ENCODE data around the gene YPEL2. TPM values are rescaled to one million over a fixed set of nuclear protein-coding genes. Genes with fewer than 3 reads are reported as not detected.

YPEL2 gene
- total RNA-seq, 1 donor from 2014 or later = 18.9 TPM

DNA sequence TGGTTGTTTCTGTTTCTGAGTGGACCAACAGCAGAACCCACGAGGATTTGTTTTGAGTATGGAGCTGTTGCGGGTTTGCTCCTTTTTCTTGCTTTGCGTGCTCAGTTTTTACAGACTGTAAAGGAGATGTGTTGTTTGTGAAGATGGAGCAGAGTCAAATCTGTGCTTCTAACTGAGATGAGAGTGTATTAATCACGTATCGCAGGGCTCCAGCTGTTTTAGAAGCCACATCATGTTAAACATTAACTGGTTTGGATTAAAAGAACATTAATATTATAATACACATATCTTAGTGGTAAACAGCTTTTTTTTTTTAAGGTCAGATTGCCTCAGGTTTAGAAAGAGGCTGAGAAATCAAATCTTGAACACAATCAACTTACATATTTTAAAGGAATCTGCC lies 69.4 kb downstream of the YPEL2 start:
- no peak overlapping the region for H3K27ac Mint-ChIP-seq (ENCODE audit: unreplicated experiment)
- no peaks in the 10 kb centered on the region for H3K27me3 Mint-ChIP-seq (ENCODE audit: unreplicated experiment)
- no peaks in the 10 kb centered on the region for H3K9me3 Mint-ChIP-seq (ENCODE audit: unreplicated experiment)
- H3K36me3 Mint-ChIP-seq (ENCODE audit: unreplicated experiment) = peaks cover 51% of the 10 kb centered on the region
- no peak for DNase-seq (ENCODE audit: extremely low spot score, unreplicated experiment)
- TF ChIP-seq, protein P1, sequence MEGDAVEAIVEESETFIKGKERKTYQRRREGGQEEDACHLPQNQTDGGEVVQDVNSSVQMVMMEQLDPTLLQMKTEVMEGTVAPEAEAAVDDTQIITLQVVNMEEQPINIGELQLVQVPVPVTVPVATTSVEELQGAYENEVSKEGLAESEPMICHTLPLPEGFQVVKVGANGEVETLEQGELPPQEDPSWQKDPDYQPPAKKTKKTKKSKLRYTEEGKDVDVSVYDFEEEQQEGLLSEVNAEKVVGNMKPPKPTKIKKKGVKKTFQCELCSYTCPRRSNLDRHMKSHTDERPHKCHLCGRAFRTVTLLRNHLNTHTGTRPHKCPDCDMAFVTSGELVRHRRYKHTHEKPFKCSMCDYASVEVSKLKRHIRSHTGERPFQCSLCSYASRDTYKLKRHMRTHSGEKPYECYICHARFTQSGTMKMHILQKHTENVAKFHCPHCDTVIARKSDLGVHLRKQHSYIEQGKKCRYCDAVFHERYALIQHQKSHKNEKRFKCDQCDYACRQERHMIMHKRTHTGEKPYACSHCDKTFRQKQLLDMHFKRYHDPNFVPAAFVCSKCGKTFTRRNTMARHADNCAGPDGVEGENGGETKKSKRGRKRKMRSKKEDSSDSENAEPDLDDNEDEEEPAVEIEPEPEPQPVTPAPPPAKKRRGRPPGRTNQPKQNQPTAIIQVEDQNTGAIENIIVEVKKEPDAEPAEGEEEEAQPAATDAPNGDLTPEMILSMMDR (IDR thresholded peaks at IDR 0.05) = no peak
- no peak overlapping the region for H3K4me3 Mint-ChIP-seq (ENCODE audit: unreplicated experiment)
- H3K4me1 Mint-ChIP-seq (ENCODE audit: unreplicated experiment) = peaks cover 11% of the 10 kb centered on the region

DNA sequence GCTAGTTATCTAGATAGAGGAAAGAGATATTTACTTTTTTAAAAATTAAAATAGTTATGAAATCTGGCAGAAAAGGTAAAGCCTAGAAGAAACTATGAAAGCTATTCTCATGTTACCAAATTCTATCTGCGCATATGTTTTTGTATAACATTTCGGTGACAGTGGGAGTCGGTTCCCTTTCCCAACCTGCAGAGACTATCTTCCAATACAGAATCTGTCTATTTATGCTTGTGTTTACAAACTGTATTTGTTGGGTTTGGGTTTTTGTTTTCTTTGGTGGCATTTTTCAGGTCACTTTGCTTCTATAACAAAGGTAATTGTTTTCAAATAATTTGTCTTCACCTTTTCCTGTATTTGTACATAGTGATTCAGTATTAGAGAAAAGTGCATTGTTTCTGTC lies 69.8 kb downstream of the YPEL2 start:
- DNase-seq (ENCODE audit: extremely low spot score, unreplicated experiment) = no peak
- no peak overlapping the region for H3K4me3 Mint-ChIP-seq (ENCODE audit: unreplicated experiment)
- peaks cover 48% of the 10 kb centered on the region for H3K36me3 Mint-ChIP-seq (ENCODE audit: unreplicated experiment)
- peaks cover 15% of the 10 kb centered on the region for H3K4me1 Mint-ChIP-seq (ENCODE audit: unreplicated experiment)
- no peaks in the 10 kb centered on the region for H3K27me3 Mint-ChIP-seq (ENCODE audit: unreplicated experiment)
- H3K9me3 Mint-ChIP-seq (ENCODE audit: unreplicated experiment) = no peaks in the 10 kb centered on the region
- TF ChIP-seq, protein P1 (IDR thresholded peaks at IDR 0.05) = no peak
- no peak overlapping the region for H3K27ac Mint-ChIP-seq (ENCODE audit: unreplicated experiment)

DNA sequence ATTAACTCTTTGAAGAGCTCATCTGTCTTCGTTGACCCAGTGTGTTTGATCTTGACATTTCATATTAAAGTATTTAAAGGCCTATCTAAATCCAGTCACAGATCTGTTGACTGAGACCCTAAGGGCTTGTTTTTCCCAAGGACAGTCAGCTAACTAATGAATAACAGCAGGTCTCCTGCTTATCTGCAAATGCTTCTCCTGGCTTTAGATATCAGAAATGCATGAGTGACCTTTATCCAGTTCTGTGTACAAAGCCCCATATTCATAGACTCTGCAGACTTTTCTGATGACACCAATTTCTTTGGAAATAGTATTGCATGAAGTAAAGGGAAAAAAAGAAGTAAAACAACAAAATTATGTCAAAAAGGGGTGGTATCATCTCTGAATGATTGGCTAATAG lies 70.3 kb downstream of the YPEL2 start:
- no peak for DNase-seq (ENCODE audit: extremely low spot score, unreplicated experiment)
- no peaks in the 10 kb centered on the region for H3K27me3 Mint-ChIP-seq (ENCODE audit: unreplicated experiment)
- no peak overlapping the region for H3K27ac Mint-ChIP-seq (ENCODE audit: unreplicated experiment)
- H3K4me1 Mint-ChIP-seq (ENCODE audit: unreplicated experiment) = peaks cover 20% of the 10 kb centered on the region
- no peak overlapping the region for H3K4me3 Mint-ChIP-seq (ENCODE audit: unreplicated experiment)
- H3K9me3 Mint-ChIP-seq (ENCODE audit: unreplicated experiment) = no peaks in the 10 kb centered on the region
- peaks cover 45% of the 10 kb centered on the region for H3K36me3 Mint-ChIP-seq (ENCODE audit: unreplicated experiment)
- TF ChIP-seq, protein P1 (IDR thresholded peaks at IDR 0.05) = no peak

DNA sequence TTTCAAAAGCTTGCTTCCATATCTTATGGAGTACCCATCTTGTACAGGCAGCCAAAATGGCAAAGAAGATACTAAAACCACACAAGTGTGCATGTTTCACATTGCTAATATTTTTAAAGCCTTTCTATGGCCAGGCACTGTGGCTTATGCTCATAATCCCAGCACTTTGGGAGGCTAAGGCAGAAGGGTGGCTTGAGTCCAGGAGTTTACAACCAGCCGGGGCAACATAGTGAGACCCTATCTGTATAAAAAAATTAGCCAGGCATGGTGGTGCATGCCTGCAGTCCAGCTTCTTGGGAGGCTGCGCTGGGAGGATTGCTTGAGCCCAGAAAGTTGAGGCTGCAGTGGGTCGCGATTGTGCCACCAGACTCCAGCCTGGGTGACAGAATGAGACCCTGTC lies 71.3 kb downstream of the YPEL2 start:
- no peak overlapping the region for H3K4me3 Mint-ChIP-seq (ENCODE audit: unreplicated experiment)
- H3K27ac Mint-ChIP-seq (ENCODE audit: unreplicated experiment) = no peak overlapping the region
- H3K27me3 Mint-ChIP-seq (ENCODE audit: unreplicated experiment) = no peaks in the 10 kb centered on the region
- peaks cover 36% of the 10 kb centered on the region for H3K36me3 Mint-ChIP-seq (ENCODE audit: unreplicated experiment)
- TF ChIP-seq, protein P1 (IDR thresholded peaks at IDR 0.05) = no peak
- no peaks in the 10 kb centered on the region for H3K9me3 Mint-ChIP-seq (ENCODE audit: unreplicated experiment)
- no peak for DNase-seq (ENCODE audit: extremely low spot score, unreplicated experiment)
- peaks cover 28% of the 10 kb centered on the region for H3K4me1 Mint-ChIP-seq (ENCODE audit: unreplicated experiment)

DNA sequence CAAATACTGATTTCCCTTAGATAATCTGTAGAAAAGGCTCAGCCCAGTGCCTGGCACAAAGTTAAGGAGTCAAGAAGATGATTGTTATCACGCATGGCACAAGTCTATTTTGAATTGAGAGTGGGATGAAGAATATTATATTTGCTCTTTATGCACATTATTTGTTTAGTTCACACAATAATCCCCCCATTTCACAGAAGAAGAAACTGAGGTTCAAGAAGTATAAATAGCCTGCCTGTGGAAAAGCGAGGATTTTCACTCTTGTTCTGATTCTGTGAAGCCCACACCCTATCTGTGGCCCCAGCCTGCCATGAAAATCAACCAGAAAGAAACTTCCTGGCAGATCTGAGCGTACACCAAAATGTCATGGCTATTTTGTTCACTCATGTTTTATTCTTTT lies 73.0 kb downstream of the YPEL2 start:
- Mint-ChIP-seq H3K4me1 (ENCODE audit: unreplicated experiment) (peaks cover 34% of the 10 kb centered on the region), H3K27me3 (ENCODE audit: unreplicated experiment) (no peaks in the 10 kb centered on the region), H3K9me3 (ENCODE audit: unreplicated experiment) (no peaks in the 10 kb centered on the region), H3K4me3 (ENCODE audit: unreplicated experiment) (no peak overlapping the region), H3K36me3 (ENCODE audit: unreplicated experiment) (peaks cover 24% of the 10 kb centered on the region), H3K27ac (ENCODE audit: unreplicated experiment) (no peak overlapping the region)
- no peak for DNase-seq (ENCODE audit: extremely low spot score, unreplicated experiment)
- TF ChIP-seq, protein P1 (IDR thresholded peaks at IDR 0.05) = no peak
